ENCODE data around the gene IFT80. TPM values are rescaled to one million over a fixed set of nuclear protein-coding genes. Genes with fewer than 3 reads are reported as not detected.

IFT80 gene
- total and polyA plus RNA-seq, 2 of the 4 experiments (the other 2 are of a cell fraction), result 15.2 to 16.8 TPM

- H4K5ac ChIP-seq (ENCODE audit: low read depth, low read length), result no peak overlapping the region
- H3K36me3 ChIP-seq (ENCODE audit: control insufficient read depth, insufficient read depth, low read length), result no peaks in the 10 kb centered on the region
- TF ChIP-seq USF2 (IDR thresholded peaks at IDR 0.05; ENCODE audit: low read depth, low read length), result no peak
- TF ChIP-seq BHLHE40 (IDR thresholded peaks at IDR 0.05; ENCODE audit: low read depth, low read length), result no peak
- no peak for TF ChIP-seq SMC3 (IDR thresholded peaks at IDR 0.05; ENCODE audit: low read depth, low read length)
- TF ChIP-seq CHD1 (IDR thresholded peaks at IDR 0.05; ENCODE audit: low read depth, low read length), result no peak
- no peak for TF ChIP-seq RFX5 (IDR thresholded peaks at IDR 0.05; ENCODE audit: low read depth, low read length)
- no peak for TF ChIP-seq RAD21 (IDR thresholded peaks at IDR 0.05; ENCODE audit: low read length)
- TF ChIP-seq FOS (IDR thresholded peaks at IDR 0.05; ENCODE audit: low read depth, low read length), result no peak
- no peak overlapping the region for H2BK120ac ChIP-seq (ENCODE audit: low read depth, low read length)
- intact Hi-C loops (cut with micrococcal nuclease), result no loop called here
- no peak overlapping the region for H2AK9ac ChIP-seq (replicated peaks; ENCODE audit: low read depth, low read length, poor library complexity)
- no peak overlapping the region for H3K56ac ChIP-seq (ENCODE audit: extremely low read depth, insufficient read depth, low read length)
- H3K23ac ChIP-seq (ENCODE audit: low read depth, low read length), result no peak overlapping the region
- H3K14ac ChIP-seq (replicated peaks; ENCODE audit: low read depth, low read length), result no peak overlapping the region
- no peaks in the 10 kb centered on the region for H4K20me1 ChIP-seq (ENCODE audit: insufficient read depth, low read length)
- in situ Hi-C loops (cut with MboI; ENCODE audit: low sequenced_read_pairs), result no loop called here
- ATAC-seq (ENCODE audit: low read depth) (no peak), DNase-seq (no peak)
- no peak overlapping the region for H2AFZ ChIP-seq (replicated peaks; ENCODE audit: low read length, poor library complexity)
- dilution Hi-C loops (cut with HindIII; ENCODE audit: low sequenced_read_pairs, unreplicated experiment), result no loop called here
- no peaks in the 10 kb centered on the region for H3K9me1 ChIP-seq (ENCODE audit: insufficient read depth, low read length)
- H2AK5ac ChIP-seq (ENCODE audit: low read depth, low read length), result no peak overlapping the region
- H2BK5ac ChIP-seq (ENCODE audit: low read depth, low read length, poor library complexity, severe bottlenecking), result no peak overlapping the region
- no peak overlapping the region for H3K4me3 ChIP-seq (ENCODE audit: insufficient read depth, low read depth, low read length)
- ChIA-PET CTCF (no interaction called here), POLR2A (ENCODE audit: unreplicated experiment) (no interaction called here)
- no peak overlapping the region for H3K4ac ChIP-seq (ENCODE audit: low read depth, low read length)
- no peaks in the 10 kb centered on the region for H3K27me3 ChIP-seq (ENCODE audit: control insufficient read depth, insufficient read depth, low read length)
- H4K8ac ChIP-seq (ENCODE audit: low read depth in 2 of 2, low read length in 2 of 2), result no peak overlapping the region
- H2BK20ac ChIP-seq (ENCODE audit: low read depth, low read length), result no peak overlapping the region
- H3K4me2 ChIP-seq (ENCODE audit: low read depth, low read length), result no peak overlapping the region
- no TSS peak for BruUV-seq (replicated peaks)
- no peaks in the 10 kb centered on the region for H3K4me1 ChIP-seq (ENCODE audit: control insufficient read depth, insufficient read depth, low read length)
- H4K91ac ChIP-seq (ENCODE audit: insufficient read depth, low read depth, low read length), result no peak overlapping the region
- no peaks in the 10 kb centered on the region for H3K9me3 ChIP-seq (ENCODE audit: control insufficient read depth, insufficient read depth, low read length)
- no peaks in the 10 kb centered on the region for H3K79me1 ChIP-seq (ENCODE audit: low read depth in 1 of 2, low read length in 2 of 2)
- H3K18ac ChIP-seq (ENCODE audit: low read depth, low read length), result no peak overlapping the region
- H3K27ac ChIP-seq (ENCODE audit: insufficient read depth, low read length), result no peak overlapping the region
- H2BK15ac ChIP-seq (ENCODE audit: low read depth, low read length), result no peak overlapping the region
- no peak overlapping the region for H3K9ac ChIP-seq (ENCODE audit: low read depth, low read length)
Observed at GRCh38 chr3:160253298-160253697, 145.7 kb downstream of the IFT80 start.
